KOPT-K1 (cell line): ENCODE measurements around the gene ADPRHL1.
"Not testable (repeated sequence)": the region's sequence is repeated elsewhere in the genome, so short reads cannot be mapped to it uniquely, and the experiment has no call there.

ENCODE experiments used
- H3K27ac ChIP-seq: fragments of 200-600 bp; sonication (generic); 2 replicates; pipeline ENCODE4 v1.5.1; 2016; ENCODE audit warnings: antibody characterized with exemption, mild to moderate bottlenecking, low read depth, low read length; ENCODE audit not compliant: poor library complexity, severe bottlenecking
- H3K36me3 ChIP-seq: fragments of 200-600 bp; sonication (generic); 2 replicates; pipeline ENCODE4 v1.5.1; 2017; ENCODE audit warnings: antibody characterized with exemption, mild to moderate bottlenecking, low read length, moderate library complexity; ENCODE audit not compliant: insufficient read depth
- H3K9me3 ChIP-seq: fragments of 200-600 bp; sonication (generic); 2 replicates; pipeline ENCODE4 v1.5.1; 2017; ENCODE audit warnings: antibody characterized with exemption, low read length, mild to moderate bottlenecking; ENCODE audit not compliant: insufficient read depth, poor library complexity, severe bottlenecking

ADPRHL1 gene

DNA sequence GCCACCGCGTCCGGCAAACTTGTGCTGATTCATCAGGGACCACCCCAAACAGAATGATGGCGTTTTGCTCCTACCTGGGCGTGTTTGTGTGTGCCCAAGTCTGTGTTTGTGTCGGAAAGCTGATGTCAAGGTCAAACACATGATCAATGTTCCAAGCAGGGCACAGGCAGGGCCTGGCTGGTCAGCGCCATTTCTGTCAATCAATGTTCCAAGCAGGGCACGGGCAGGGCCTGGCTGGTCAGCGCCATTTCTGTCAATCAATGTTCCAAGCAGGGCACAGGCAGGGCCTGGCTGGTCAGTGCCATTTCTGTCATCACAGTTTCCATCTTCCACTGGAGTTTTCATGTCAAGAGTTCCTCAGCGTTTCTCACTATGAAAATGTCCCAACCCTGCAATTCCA lies 74.5 kb downstream of the ADPRHL1 start:
- Histone ChIP-seq H3K27ac (no peak overlapping the region), H3K9me3 (peaks cover 18% of the 10 kb centered on the region), H3K36me3 (no peaks in the 10 kb centered on the region)

DNA sequence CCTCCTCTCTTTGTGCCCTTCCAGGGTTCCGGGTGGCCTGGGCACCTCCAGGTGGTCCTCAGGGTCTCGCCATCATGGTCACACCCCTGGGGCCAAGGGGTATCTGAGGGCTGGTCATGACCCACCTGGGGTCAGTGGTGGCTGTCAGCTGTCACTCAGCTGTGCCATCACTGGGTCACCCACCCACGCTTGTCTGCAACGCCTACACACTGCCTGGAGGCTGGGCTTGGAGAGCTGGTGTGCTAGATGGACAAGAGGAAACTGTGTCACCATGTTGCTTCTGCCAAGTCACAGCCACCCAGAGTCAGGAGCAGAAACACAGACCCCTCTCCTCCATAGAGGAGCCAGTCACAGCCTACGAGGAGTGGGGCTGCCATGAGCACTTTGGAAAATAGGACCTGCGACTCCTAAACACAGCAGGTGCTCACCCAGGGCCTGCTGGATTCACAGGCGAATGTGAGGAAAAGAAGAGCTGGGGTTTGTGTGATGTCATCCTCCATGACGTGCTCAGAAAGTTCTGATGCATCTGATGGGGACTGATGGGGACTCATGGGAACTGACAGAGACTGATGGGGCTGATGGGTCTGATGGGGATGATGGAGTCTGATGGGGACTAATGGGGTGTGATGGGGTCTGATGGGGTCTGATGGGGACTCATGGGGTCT lies 78.6 kb downstream of the ADPRHL1 start:
- Histone ChIP-seq H3K27ac (no peak overlapping the region), H3K9me3 (no peaks in the 10 kb centered on the region)

GRCh38 chr13:113373811-113374485 lies 79.3 kb downstream of the ADPRHL1 start:
- no peaks in the 10 kb centered on the region for H3K36me3 ChIP-seq
- no peaks in the 10 kb centered on the region for H3K9me3 ChIP-seq
- H3K27ac ChIP-seq = no peak overlapping the region

More for the DNA sequence above, 78.6 kb downstream of the ADPRHL1 start:
- no peaks in the 10 kb centered on the region for H3K36me3 ChIP-seq

DNA sequence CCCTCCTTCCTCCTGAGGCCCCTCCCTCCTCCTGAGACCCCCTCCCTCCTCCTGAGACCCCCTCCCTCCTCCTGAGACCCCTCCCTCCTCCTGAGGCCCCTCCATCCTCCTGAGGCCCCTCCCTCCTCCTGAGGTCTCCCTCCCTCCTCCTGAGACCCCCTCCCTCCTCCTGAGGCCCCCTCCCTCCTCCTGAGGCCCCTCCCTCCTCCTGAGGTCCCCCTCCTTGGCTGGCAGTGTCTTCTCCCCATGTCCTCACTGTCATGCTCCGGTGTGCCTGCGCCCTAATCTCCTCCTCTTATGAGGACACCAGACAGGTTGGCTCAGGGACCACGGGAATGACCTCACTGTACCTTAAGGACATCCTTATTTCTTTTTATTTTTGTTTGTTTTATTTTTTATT lies 81.6 kb downstream of the ADPRHL1 start:
- not testable (repeated sequence) for H3K9me3 ChIP-seq, H3K36me3 ChIP-seq, H3K27ac ChIP-seq

DNA sequence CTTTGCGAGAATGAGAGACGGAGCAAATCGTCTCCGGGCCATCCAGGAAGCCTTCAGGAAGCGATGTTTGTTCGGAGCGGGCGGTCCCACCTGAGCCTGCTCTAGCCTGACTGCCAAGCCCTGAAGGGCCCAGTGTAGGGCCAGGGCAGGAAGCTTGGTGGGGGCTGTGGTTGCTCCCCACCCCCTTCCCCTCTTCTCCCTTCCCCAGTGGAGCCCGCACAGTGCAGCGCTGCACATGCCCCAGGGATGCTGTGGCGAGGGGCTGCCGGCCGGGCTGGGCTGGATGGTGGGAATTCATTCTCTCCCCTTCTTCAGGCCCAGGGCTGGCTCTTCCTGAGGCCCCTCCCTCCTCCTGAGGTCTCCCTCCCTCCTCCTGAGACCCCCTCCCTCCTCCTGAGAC lies 82.2 kb downstream of the ADPRHL1 start:
- Histone ChIP-seq H3K27ac (no peak overlapping the region), H3K9me3 (no peaks in the 10 kb centered on the region), H3K36me3 (no peaks in the 10 kb centered on the region)

DNA sequence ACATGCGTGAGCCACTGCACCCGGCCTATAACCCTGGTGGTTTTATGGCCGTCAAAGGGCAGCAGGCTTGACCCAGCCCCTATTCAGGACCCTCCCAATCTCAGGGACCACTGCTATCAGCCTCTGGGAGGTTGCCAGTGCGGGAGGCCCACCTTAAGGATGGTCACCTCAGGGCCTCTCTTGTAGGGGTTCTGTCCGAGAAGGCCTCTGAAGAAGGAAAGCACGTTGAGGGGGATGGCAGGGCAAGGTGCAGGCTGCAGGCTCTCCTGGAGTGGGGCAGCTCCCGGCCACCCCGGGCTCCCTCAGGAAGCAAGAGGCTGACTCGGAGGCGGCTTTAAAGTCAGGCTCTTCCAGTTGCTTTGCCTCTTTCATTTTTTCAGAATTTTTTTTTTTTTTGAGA lies 83.4 kb downstream of the ADPRHL1 start:
- Histone ChIP-seq H3K36me3 (no peaks in the 10 kb centered on the region), H3K27ac (no peak overlapping the region), H3K9me3 (no peaks in the 10 kb centered on the region)

DNA sequence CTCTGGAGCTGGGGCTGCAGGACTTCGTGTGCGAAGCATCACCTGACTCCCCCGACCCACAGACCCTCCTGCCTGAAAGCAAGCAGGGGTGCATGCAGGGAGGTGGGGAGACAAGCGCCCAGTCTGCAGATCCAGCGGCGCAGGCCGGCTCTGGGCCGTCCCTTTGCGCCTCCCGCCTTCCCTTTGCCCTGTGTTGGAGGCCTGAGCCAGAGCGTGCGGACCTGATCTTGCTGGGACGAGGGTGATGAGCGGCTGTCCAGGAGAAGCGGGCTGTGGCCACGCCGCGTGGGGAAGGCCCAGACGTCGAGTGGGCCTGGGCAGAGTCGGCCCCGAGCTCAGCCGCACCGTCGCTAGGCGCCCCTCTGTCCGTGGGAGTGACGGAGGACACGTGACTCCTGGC lies 84.1 kb downstream of the ADPRHL1 start:
- no peak overlapping the region for H3K27ac ChIP-seq

DNA sequence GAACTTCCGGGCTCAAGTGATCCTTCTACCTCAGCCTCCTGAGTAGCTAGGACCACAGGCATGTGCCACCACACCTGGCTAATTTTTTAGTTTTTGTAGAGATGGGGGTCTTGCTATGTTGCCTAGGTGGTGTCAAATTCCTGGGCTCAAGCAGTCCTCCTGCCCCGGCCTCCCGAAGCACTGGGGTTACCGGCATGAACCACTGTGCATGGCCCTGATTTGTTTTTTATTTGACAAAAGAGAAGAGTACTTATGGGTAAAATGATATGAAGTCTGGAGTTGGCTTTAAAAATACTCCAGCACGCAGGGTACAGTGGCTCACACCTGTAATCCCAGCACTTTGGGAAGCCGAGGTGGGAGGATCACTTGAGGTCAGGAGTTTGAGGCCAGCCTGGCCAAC lies 84.9 kb downstream of the ADPRHL1 start:
- H3K27ac ChIP-seq, H3K36me3 ChIP-seq, H3K9me3 ChIP-seq: not testable (repeated sequence)

More for the DNA sequence above, 84.1 kb downstream of the ADPRHL1 start:
- Histone ChIP-seq H3K9me3 (no peaks in the 10 kb centered on the region), H3K36me3 (no peaks in the 10 kb centered on the region)

- Histone ChIP-seq H3K9me3 (no peaks in the 10 kb centered on the region), H3K27ac (no peak overlapping the region), H3K36me3 (no peaks in the 10 kb centered on the region)
These were observed 85.5 kb downstream of the ADPRHL1 start for GRCh38 chr13:113367771-113368170.

DNA sequence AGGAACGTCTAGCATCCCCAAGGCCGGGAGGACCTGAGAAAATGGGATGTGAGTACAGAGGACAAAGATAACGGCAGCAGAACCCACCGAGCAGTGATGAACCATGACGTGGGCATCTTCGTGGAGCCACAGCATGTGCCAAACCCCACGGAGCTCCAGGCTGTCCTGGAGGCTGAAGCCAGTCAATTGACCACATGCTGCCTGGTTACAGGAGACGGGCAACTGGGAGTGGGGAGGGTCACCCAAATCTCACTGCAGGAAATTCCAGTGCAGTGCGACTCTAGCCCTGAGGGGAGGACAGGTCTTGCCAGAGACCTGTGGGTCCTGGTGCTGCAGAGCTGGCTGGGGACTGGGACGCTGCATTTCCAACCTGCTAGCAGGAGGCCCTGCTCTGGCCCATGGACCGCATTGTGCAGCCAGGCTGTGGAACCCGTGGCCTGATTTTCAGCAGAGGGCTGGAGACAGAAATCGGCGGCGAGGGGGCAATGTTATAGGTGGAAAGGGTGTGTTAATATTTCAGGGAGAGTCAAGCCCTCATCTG lies 86.2 kb downstream of the ADPRHL1 start:
- Histone ChIP-seq H3K9me3 (no peaks in the 10 kb centered on the region), H3K36me3 (no peaks in the 10 kb centered on the region), H3K27ac (no peak overlapping the region)

DNA sequence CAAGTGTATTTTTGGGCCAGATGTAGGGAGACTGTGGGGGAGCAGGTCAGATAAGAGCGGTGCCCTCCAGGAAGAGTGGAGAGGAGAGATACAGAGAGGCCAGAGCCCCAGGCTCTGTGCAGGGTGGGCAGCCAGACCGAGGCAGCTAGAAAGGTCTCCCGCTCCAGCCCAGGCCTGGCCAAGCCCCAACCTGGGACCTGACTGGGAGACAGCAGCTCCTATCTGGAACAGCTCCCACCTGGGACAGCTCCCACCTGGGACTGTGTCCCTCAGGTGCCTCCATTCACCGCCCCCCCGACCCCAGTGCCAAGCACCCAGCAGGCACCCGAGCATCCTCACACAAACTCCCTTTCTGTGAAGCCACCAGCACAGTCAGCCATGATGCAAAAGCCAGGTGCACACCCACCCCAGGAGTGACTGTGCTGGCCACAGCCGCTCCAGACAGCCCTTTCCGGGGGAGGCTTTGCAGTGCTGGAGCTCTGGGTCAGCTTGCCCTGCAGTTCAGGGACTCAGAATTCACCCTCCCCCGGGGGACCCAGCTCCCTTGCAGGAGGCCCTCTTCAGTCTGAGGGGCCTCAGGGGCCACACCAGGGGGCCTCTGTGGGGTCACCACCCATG lies 87.2 kb downstream of the ADPRHL1 start:
- Histone ChIP-seq H3K36me3 (no peaks in the 10 kb centered on the region), H3K27ac (no peak overlapping the region), H3K9me3 (no peaks in the 10 kb centered on the region)

- Histone ChIP-seq H3K36me3 (no peaks in the 10 kb centered on the region), H3K9me3 (no peaks in the 10 kb centered on the region), H3K27ac (no peak overlapping the region)
These were observed 87.7 kb downstream of the ADPRHL1 start for GRCh38 chr13:113365583-113365970.

DNA sequence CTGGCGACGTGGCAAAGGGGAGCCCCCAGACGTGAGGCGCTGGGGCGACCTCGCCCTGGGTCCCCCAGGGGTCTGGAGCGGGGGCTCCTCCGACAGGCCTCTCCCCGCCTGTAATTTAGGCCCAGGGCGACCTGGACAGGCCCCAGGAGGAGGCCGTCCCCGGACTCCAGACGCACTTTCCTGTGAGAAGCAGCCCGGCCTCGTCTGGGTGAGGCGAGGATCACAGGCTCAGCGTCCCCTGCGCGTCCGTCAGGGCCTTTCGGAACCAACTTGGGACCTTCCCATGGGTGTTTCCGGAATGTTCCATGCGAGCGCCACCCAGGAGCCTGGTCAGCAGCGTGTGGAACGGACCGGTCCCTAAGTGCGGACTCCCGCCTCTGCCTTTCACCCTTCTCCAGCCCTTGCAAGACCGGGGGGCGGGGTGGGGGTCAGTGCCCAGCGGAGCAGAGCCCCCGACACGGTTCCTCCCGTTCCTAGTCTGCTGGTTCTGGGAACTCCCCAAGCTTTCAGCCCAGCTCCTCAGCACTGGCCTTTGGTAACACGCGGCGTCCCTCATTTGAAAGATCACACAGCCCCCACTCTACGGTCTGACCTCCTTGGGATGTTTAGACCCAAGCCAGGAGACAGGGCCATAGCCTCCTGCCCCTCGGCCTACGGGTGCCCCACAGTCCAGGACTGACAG lies 88.2 kb downstream of the ADPRHL1 start:
- H3K9me3 ChIP-seq = no peaks in the 10 kb centered on the region
- no peaks in the 10 kb centered on the region for H3K36me3 ChIP-seq
- no peak overlapping the region for H3K27ac ChIP-seq

DNA sequence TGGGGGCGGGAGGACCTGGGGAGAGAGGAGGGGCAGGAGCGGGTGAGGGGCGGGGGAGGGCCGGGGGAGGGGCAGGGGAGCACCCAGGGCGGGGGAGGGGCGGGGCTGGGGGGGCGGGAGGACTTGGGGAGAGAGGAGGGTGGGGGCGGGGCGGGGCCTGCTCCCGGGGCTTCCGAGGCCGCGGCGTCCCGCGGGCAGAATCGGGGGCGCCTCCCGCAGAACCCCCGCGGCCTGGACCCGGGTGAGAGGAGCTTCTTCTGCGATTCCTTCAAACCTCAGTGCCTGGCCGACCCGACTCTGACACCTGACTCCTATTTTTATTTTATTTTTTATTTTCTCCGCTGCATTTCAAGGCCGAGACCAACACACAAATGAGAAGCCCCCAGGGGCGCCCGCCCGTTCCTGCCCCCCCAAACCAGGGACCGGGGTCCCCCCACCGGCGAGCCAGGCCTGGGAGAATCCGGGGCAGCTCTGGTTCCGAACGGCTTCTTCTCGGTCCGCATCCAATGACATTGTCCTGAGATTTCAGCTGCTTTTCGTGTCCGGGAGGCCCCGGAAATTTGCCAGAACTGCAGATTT lies 88.9 kb downstream of the ADPRHL1 start:
- H3K9me3 ChIP-seq = no peaks in the 10 kb centered on the region
- H3K36me3 ChIP-seq = no peaks in the 10 kb centered on the region
- no peak overlapping the region for H3K27ac ChIP-seq

- Histone ChIP-seq H3K27ac (no peak overlapping the region), H3K36me3 (no peaks in the 10 kb centered on the region), H3K9me3 (no peaks in the 10 kb centered on the region)
These were observed 91.9 kb downstream of the ADPRHL1 start for GRCh38 chr13:113361406-113361805.
